Measurements from ENCODE around the gene STAG2.
"Not testable (repeated sequence)": the region's sequence is repeated elsewhere in the genome, so short reads cannot be mapped to it uniquely, and the experiment has no call there.

STAG2 gene

GRCh38 chrX:124085063-124085462 lies 123.6 kb downstream of the STAG2 start:
- no peak for TF ChIP-seq ELF4 (IDR thresholded peaks at IDR 0.05)
- TF ChIP-seq ZNF384 (IDR thresholded peaks at IDR 0.05), result no peak
- no peak for TF ChIP-seq SP1 (IDR thresholded peaks at IDR 0.05)
- no peak for TF ChIP-seq L3MBTL2 (conservative IDR thresholded peaks at IDR 0.05)
- TF ChIP-seq LEF1 (IDR thresholded peaks at IDR 0.05; ENCODE audit: borderline replicate concordance), result no peak
- TF ChIP-seq FOXK2 (IDR thresholded peaks at IDR 0.05), result no peak
- no peak for TF ChIP-seq TARDBP (IDR thresholded peaks at IDR 0.05)
- TF ChIP-seq FOXA1 (IDR thresholded peaks at IDR 0.05), result no peak
- TF ChIP-seq FOXM1 (IDR thresholded peaks at IDR 0.05; ENCODE audit: borderline replicate concordance), result no peak
- TF ChIP-seq BHLHE40 (IDR thresholded peaks at IDR 0.05; ENCODE audit: borderline replicate concordance), result no peak
- TF ChIP-seq CTBP1 (IDR thresholded peaks at IDR 0.05; ENCODE audit: borderline replicate concordance), result no peak
- no peak for TF ChIP-seq SUZ12 (IDR thresholded peaks at IDR 0.05)
- TF ChIP-seq NFRKB (IDR thresholded peaks at IDR 0.05), result no peak
- TF ChIP-seq HDGF (IDR thresholded peaks at IDR 0.05; ENCODE audit: borderline replicate concordance), result no peak
- TF ChIP-seq PKNOX1 (IDR thresholded peaks at IDR 0.05), result no peak
- no peak for TF ChIP-seq ARNT (IDR thresholded peaks at IDR 0.05)
- ChIA-PET POLR2A (no interaction called here), CTCF (no interaction called here)
- no peak for DNase-seq (ENCODE audit: extremely low spot score)

- DNase-seq (ENCODE audit: extremely low spot score), result no peak
- POLR2A ChIA-PET, result no interaction called here
- CTCF ChIA-PET, result no interaction called here
- no peak for TF ChIP-seq FOXA1 (IDR thresholded peaks at IDR 0.05)
Observed at GRCh38 chrX:124086411-124086810, 124.9 kb downstream of the STAG2 start.

- DNase-seq (ENCODE audit: extremely low spot score), result no peak
- no peak for TF ChIP-seq LEF1 (IDR thresholded peaks at IDR 0.05; ENCODE audit: borderline replicate concordance)
- CTCF ChIA-PET, result no interaction called here
- POLR2A ChIA-PET, result no interaction called here
Observed at GRCh38 chrX:124087000-124087746, 125.7 kb downstream of the STAG2 start.

GRCh38 chrX:124093222-124093621 lies 131.7 kb downstream of the STAG2 start:
- TF ChIP-seq SUZ12 (IDR thresholded peaks at IDR 0.05) (no peak), FOXM1 (IDR thresholded peaks at IDR 0.05; ENCODE audit: borderline replicate concordance) (no peak), FOXK2 (IDR thresholded peaks at IDR 0.05) (no peak)
- ChIA-PET CTCF (no interaction called here), POLR2A (no interaction called here)
- DNase-seq (ENCODE audit: extremely low spot score), result no peak

- no peak for TF ChIP-seq ARNT (IDR thresholded peaks at IDR 0.05)
- no peak for TF ChIP-seq FOXA1 (IDR thresholded peaks at IDR 0.05)
- no peak for TF ChIP-seq BHLHE40 (IDR thresholded peaks at IDR 0.05; ENCODE audit: borderline replicate concordance)
- no peak for TF ChIP-seq FOXM1 (IDR thresholded peaks at IDR 0.05; ENCODE audit: borderline replicate concordance)
- no peak for TF ChIP-seq TARDBP (IDR thresholded peaks at IDR 0.05)
- no peak for TF ChIP-seq SUZ12 (IDR thresholded peaks at IDR 0.05)
- TF ChIP-seq L3MBTL2 (conservative IDR thresholded peaks at IDR 0.05), result no peak
- TF ChIP-seq FOXK2 (IDR thresholded peaks at IDR 0.05), result no peak
- TF ChIP-seq HDGF (IDR thresholded peaks at IDR 0.05; ENCODE audit: borderline replicate concordance), result no peak
- TF ChIP-seq CTBP1 (IDR thresholded peaks at IDR 0.05; ENCODE audit: borderline replicate concordance), result no peak
- TF ChIP-seq NFRKB (IDR thresholded peaks at IDR 0.05), result no peak
- no peak for TF ChIP-seq LEF1 (IDR thresholded peaks at IDR 0.05; ENCODE audit: borderline replicate concordance)
- TF ChIP-seq SP1 (IDR thresholded peaks at IDR 0.05), result no peak
- TF ChIP-seq ELF4 (IDR thresholded peaks at IDR 0.05), result no peak
- TF ChIP-seq ZNF384 (IDR thresholded peaks at IDR 0.05), result no peak
- TF ChIP-seq PKNOX1 (IDR thresholded peaks at IDR 0.05), result no peak
- POLR2A ChIA-PET, result no interaction called here
- CTCF ChIA-PET, result interaction anchor here (0.7 to 1.1 kb wide), 2 partner anchors 84 to 178 kb away, joined by 3 read pairs; no protein-coding TSS in a partner anchor
- DNase-seq (ENCODE audit: extremely low spot score), result no peak
Observed at GRCh38 chrX:124097116-124097515, 135.6 kb downstream of the STAG2 start.

- peak; percentile 31 for DNase-seq (ENCODE audit: extremely low spot score)
- POLR2A ChIA-PET, result no interaction called here
Observed at GRCh38 chrX:124098089-124098488, 136.6 kb downstream of the STAG2 start.

GRCh38 chrX:124103966-124104365 lies 142.5 kb downstream of the STAG2 start:
- no peak for DNase-seq (ENCODE audit: extremely low spot score)
- CTCF ChIA-PET, result no interaction called here
- POLR2A ChIA-PET, result no interaction called here
- TF ChIP-seq CTBP1 (IDR thresholded peaks at IDR 0.05; ENCODE audit: borderline replicate concordance), result no peak
- 0 out of 2 replicates have a peak, but pooled peaks have one; percentile 12 for TF ChIP-seq PKNOX1 (IDR thresholded peaks at IDR 0.05)

More at GRCh38 chrX:124098089-124098488, 136.6 kb downstream of the STAG2 start:
- CTCF ChIA-PET, result interaction anchor here (0.6 to 0.7 kb wide), 4 partner anchors 18 to 171 kb away, joined by 3 to 7 read pairs (median 6); no protein-coding TSS in a partner anchor
- TF ChIP-seq SUZ12 (IDR thresholded peaks at IDR 0.05), result no peak
- no peak for TF ChIP-seq CTBP1 (IDR thresholded peaks at IDR 0.05; ENCODE audit: borderline replicate concordance)
- TF ChIP-seq ZNF384 (IDR thresholded peaks at IDR 0.05), result no peak
- no peak for TF ChIP-seq SP1 (IDR thresholded peaks at IDR 0.05)
- no peak for TF ChIP-seq FOXM1 (IDR thresholded peaks at IDR 0.05; ENCODE audit: borderline replicate concordance)
- no peak for TF ChIP-seq ELF4 (IDR thresholded peaks at IDR 0.05)
- TF ChIP-seq BHLHE40 (IDR thresholded peaks at IDR 0.05; ENCODE audit: borderline replicate concordance), result no peak
- no peak for TF ChIP-seq FOXA1 (IDR thresholded peaks at IDR 0.05)

- DNase-seq (ENCODE audit: extremely low spot score); POLR2A ChIA-PET; CTCF ChIA-PET: not testable (repeated sequence)
Observed at GRCh38 chrX:124104512-124104911, 143.0 kb downstream of the STAG2 start.

All from HEK293T (cell line).